OCI-LY1 (cell line): Measurements from ENCODE around the gene KPRP.

Source experiments
- H2AFZ ChIP-seq: fragments of 200-600 bp; sonication (generic), shearing (Covaris generic); 2 replicates; pipeline ENCODE4 v1.6.0; 2014; ENCODE audit warnings: antibody characterized with exemption, mild to moderate bottlenecking, low read length
- H3F3A ChIP-seq: fragments of 200-600 bp; sonication (generic), shearing (Covaris generic); 2 replicates; pipeline ENCODE4 v1.6.0; 2014; ENCODE audit warnings: mild to moderate bottlenecking, antibody characterized with exemption, low read length, moderate library complexity; ENCODE audit not compliant: insufficient read depth
- H3K27ac ChIP-seq: fragments of 200-600 bp; sonication (generic); 2 replicates; pipeline ENCODE4 v1.5.1; 2014; ENCODE audit warnings: low read length, mixed run types, mild to moderate bottlenecking, low read depth; ENCODE audit not compliant: poor library complexity, severe bottlenecking
- H3K27me3 ChIP-seq: fragments of 200-600 bp; sonication (generic); 2 replicates; pipeline ENCODE4 v1.6.0; 2014; ENCODE audit warnings: antibody characterized with exemption, mild to moderate bottlenecking, low read length, moderate library complexity; ENCODE audit not compliant: insufficient read depth
- H3K36me3 ChIP-seq: fragments of 200-600 bp; sonication (generic); 2 replicates; pipeline ENCODE4 v1.6.1; 2014; ENCODE audit warnings: mild to moderate bottlenecking, antibody characterized with exemption, low read length, moderate library complexity, mixed read lengths; ENCODE audit not compliant: insufficient read depth
- H3K4me1 ChIP-seq: fragments of 200-600 bp; sonication (generic); 2 replicates; pipeline ENCODE4 v1.5.1; 2014; ENCODE audit warnings: mild to moderate bottlenecking, low read length, moderate library complexity; ENCODE audit not compliant: insufficient read depth, severe bottlenecking
- H3K4me2 ChIP-seq: fragments of 200-600 bp; sonication (generic), shearing (Covaris generic); 2 replicates; pipeline ENCODE4 v1.6.1; 2014; ENCODE audit warnings: low read length
- H3K4me3 ChIP-seq: fragments of 200-600 bp; sonication (generic); 2 replicates; pipeline ENCODE4 v1.5.1; 2014; ENCODE audit warnings: low read length, low read depth, mild to moderate bottlenecking, mixed read lengths; ENCODE audit not compliant: poor library complexity, severe bottlenecking
- H3K79me2 ChIP-seq: fragments of 200-600 bp; shearing (Covaris generic); 2 replicates; pipeline ENCODE4 v1.6.1; 2016; ENCODE audit warnings: mixed run types, low read length, mixed read lengths; ENCODE audit not compliant: insufficient read depth
- H3K9ac ChIP-seq: fragments of 200-600 bp; sonication (generic), shearing (Covaris generic); 2 replicates; pipeline ENCODE4 v1.6.1; 2014; ENCODE audit warnings: mild to moderate bottlenecking, low read length, mixed read lengths
- H3K9me2 ChIP-seq: fragments of 200-600 bp; sonication (generic), shearing (Covaris generic); 2 replicates; pipeline ENCODE4 v1.6.1; 2014; ENCODE audit warnings: low read depth, mild to moderate bottlenecking, low read length, mixed read lengths
- H3K9me3 ChIP-seq: fragments of 200-600 bp; shearing (Covaris generic); 2 replicates; pipeline ENCODE4 v1.6.1; 2014; ENCODE audit warnings: low read length, mixed read lengths
- H4K20me1 ChIP-seq: fragments of 200-600 bp; sonication (generic), shearing (Covaris generic); 2 replicates; pipeline ENCODE4 v1.6.0; 2016; ENCODE audit warnings: mild to moderate bottlenecking, low read length; ENCODE audit not compliant: insufficient read depth
- CTCF ChIP-seq: fragments of 200-600 bp; sonication (generic), shearing (Covaris generic); IDR thresholded peaks from 2 replicates; pipeline ENCODE4 v1.5.1; 2017; ENCODE audit warnings: mild to moderate bottlenecking, antibody characterized with exemption, low read length, moderate library complexity, mixed read lengths
- EZH2 ChIP-seq: fragments of 200-600 bp; sonication (generic), shearing (Covaris generic); IDR thresholded peaks from 2 replicates; pipeline ENCODE4 v1.8.0; 2017; ENCODE audit warnings: borderline replicate concordance, mixed run types, mild to moderate bottlenecking, antibody characterized with exemption, low read length, moderate library complexity, mixed read lengths

KPRP gene

GRCh38 chr1:152728986-152729385 is 28.8 kb upstream of the KPRP start:
- H3K4me1 ChIP-seq: no peaks in the 10 kb centered on the region
- no peak overlapping the region for H3K4me3 ChIP-seq
- H3K36me3 ChIP-seq: no peaks in the 10 kb centered on the region
- no peaks in the 10 kb centered on the region for H3K9me3 ChIP-seq
- H3K27ac ChIP-seq: no peak overlapping the region
- H2AFZ ChIP-seq: no peak overlapping the region
- H3K79me2 ChIP-seq: no peaks in the 10 kb centered on the region
- no peaks in the 10 kb centered on the region for H3K9me2 ChIP-seq
- no peaks in the 10 kb centered on the region for H4K20me1 ChIP-seq
- no peak overlapping the region for H3K4me2 ChIP-seq
- TF ChIP-seq EZH2 (no peak), CTCF (no peak)
- no peak overlapping the region for H3K9ac ChIP-seq
- no peaks in the 10 kb centered on the region for H3K27me3 ChIP-seq
- H3F3A ChIP-seq: no peaks in the 10 kb centered on the region

DNA sequence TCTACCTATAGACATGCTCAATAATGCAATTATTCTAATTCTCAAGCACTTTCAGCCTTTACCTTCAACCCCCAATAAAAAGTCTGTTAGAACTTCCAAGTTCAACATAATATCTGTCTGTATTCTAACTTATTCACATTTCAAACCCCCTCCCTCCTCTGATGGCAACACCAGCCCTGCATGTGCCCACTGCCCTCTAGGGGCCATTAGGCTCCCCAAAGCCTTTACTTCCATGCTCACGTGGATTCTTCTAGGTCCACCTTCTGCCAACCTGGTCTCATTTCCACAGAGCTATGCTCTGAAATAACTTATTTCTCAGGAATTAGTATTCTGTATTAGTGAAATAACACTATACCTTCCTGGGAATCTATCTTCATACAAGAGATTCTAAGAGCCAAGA is 22.2 kb upstream of the KPRP start:
- no peak overlapping the region for H3K9ac ChIP-seq
- no peak overlapping the region for H3K4me3 ChIP-seq
- H3K27ac ChIP-seq: no peak overlapping the region
- H3F3A ChIP-seq: no peaks in the 10 kb centered on the region
- TF ChIP-seq EZH2 (no peak), CTCF (peak; percentile 47)
- no peaks in the 10 kb centered on the region for H3K9me2 ChIP-seq
- no peaks in the 10 kb centered on the region for H3K79me2 ChIP-seq
- H4K20me1 ChIP-seq: no peaks in the 10 kb centered on the region
- H2AFZ ChIP-seq: no peak overlapping the region
- H3K27me3 ChIP-seq: no peaks in the 10 kb centered on the region
- H3K36me3 ChIP-seq: no peaks in the 10 kb centered on the region
- H3K4me2 ChIP-seq: no peak overlapping the region
- no peaks in the 10 kb centered on the region for H3K9me3 ChIP-seq
- no peaks in the 10 kb centered on the region for H3K4me1 ChIP-seq

GRCh38 chr1:152737997-152738396 is 19.8 kb upstream of the KPRP start:
- TF ChIP-seq CTCF (no peak), EZH2 (no peak)
- Histone ChIP-seq H3K79me2 (no peaks in the 10 kb centered on the region), H2AFZ (no peak overlapping the region), H3K4me2 (no peak overlapping the region), H3K9ac (no peak overlapping the region), H3K4me3 (no peak overlapping the region), H3K4me1 (no peaks in the 10 kb centered on the region), H4K20me1 (no peaks in the 10 kb centered on the region), H3K9me3 (no peaks in the 10 kb centered on the region), H3K27me3 (no peaks in the 10 kb centered on the region), H3K36me3 (no peaks in the 10 kb centered on the region), H3K27ac (no peak overlapping the region), H3K9me2 (no peaks in the 10 kb centered on the region), H3F3A (no peaks in the 10 kb centered on the region)
